WTC11 (cell line): ENCODE results near the gene CATSPERZ. TPM values are rescaled to one million over a fixed set of nuclear protein-coding genes. Genes with fewer than 3 reads are reported as not detected.

ENCODE experiments used
- ATAC-seq: fragments of 200-7000 bp; cut with Tn5 transposase; 2 replicates; pipeline ENCODE4 v1.10.0; 2021; ENCODE audit warnings: mild to moderate bottlenecking, moderate library complexity
- CTCF ChIA-PET: fragments of 300-600 bp; sonication (Branson Sonifier 250); formaldehyde crosslinking; loops from one replicate; lab custom pipeline; 2021; ENCODE audit warnings: antibody characterized with exemption; lab: Charles Lee
- POLR2A ChIA-PET: fragments of 350-600 bp; sonication (Branson Sonifier 250); formaldehyde crosslinking; loops from one replicate; lab custom pipeline; 2021; ENCODE audit warnings: antibody characterized with exemption; lab: Charles Lee
- DNase-seq: peaks from one replicate; pipeline ENCODE4 v3.0.0; 2021; ENCODE audit warnings: low spot score
- H3K27ac Mint-ChIP-seq: 2 replicates; pipeline ENCODE4 v1.8.0; 2021; ENCODE audit warnings: mixed read lengths
- H3K27me3 Mint-ChIP-seq: 2 replicates; pipeline ENCODE4 v1.8.0; 2021; ENCODE audit warnings: low read depth, mild to moderate bottlenecking, moderate library complexity, mixed read lengths
- H3K36me3 Mint-ChIP-seq: 2 replicates; pipeline ENCODE4 v1.8.0; 2021; ENCODE audit warnings: mixed read lengths
- H3K4me1 Mint-ChIP-seq: 2 replicates; pipeline ENCODE4 v1.8.0; 2022; ENCODE audit warnings: mixed read lengths
- H3K4me3 Mint-ChIP-seq: 2 replicates; pipeline ENCODE4 v1.8.0; 2021; ENCODE audit warnings: mild to moderate bottlenecking, moderate library complexity, mixed read lengths
- H3K9me3 Mint-ChIP-seq: 2 replicates; pipeline ENCODE4 v1.8.0; 2021; ENCODE audit warnings: mixed read lengths
- AR ChIP-seq: fragments of 250-450 bp; sonication (Bioruptor Pico); IDR thresholded peaks from 2 replicates; pipeline ENCODE4 v1.9.0; 2021; ENCODE audit warnings: mild to moderate bottlenecking
- CREB1 ChIP-seq: sonication (generic); formaldehyde crosslinking; IDR thresholded peaks from 2 replicates; pipeline ENCODE4 v1.8.0; 2023; ENCODE audit warnings: mild to moderate bottlenecking, missing genetic modification reagents
- FOXP1 ChIP-seq: sonication (generic); formaldehyde crosslinking; IDR thresholded peaks from 2 replicates; pipeline ENCODE4 v1.8.0; 2022; ENCODE audit warnings: missing genetic modification reagents, mild to moderate bottlenecking, moderate library complexity, borderline replicate concordance
- HMGA2 ChIP-seq: fragments of 250-450 bp; sonication (Bioruptor Pico); IDR thresholded peaks from 2 replicates; pipeline ENCODE4 v1.4.0; 2021; ENCODE audit warnings: mild to moderate bottlenecking, moderate library complexity
- IRF1 ChIP-seq: sonication (generic); formaldehyde crosslinking; IDR thresholded peaks from 2 replicates; pipeline ENCODE4 v1.8.0; 2023; ENCODE audit warnings: missing genetic modification reagents
- JUN ChIP-seq: sonication (generic); formaldehyde crosslinking; IDR thresholded peaks from 2 replicates; pipeline ENCODE4 v1.8.0; 2023; ENCODE audit warnings: mild to moderate bottlenecking, missing genetic modification reagents
- NFATC4 ChIP-seq: fragments of 250-450 bp; sonication (Bioruptor Pico); IDR thresholded peaks from 2 replicates; pipeline ENCODE4 v1.9.0; 2021; ENCODE audit warnings: mild to moderate bottlenecking
- NR2C2 ChIP-seq: sonication (generic); formaldehyde crosslinking; IDR thresholded peaks from 2 replicates; pipeline ENCODE4 v1.8.0; 2022; ENCODE audit warnings: mild to moderate bottlenecking, missing genetic modification reagents
- PRRX2 ChIP-seq: fragments of 250-450 bp; sonication (Bioruptor Pico); IDR thresholded peaks from 2 replicates; pipeline ENCODE4 v1.8.0; 2021; ENCODE audit warnings: mild to moderate bottlenecking
- USF1 ChIP-seq: sonication (generic); formaldehyde crosslinking; IDR thresholded peaks from 2 replicates; pipeline ENCODE4 v1.8.0; 2022; ENCODE audit warnings: mild to moderate bottlenecking, missing genetic modification reagents
- total RNA-seq: library from RNA; stranded (reverse); gene quantifications from 3 replicates; pipeline ENCODE4 v1.2.3, GENCODE V29; 2021
- TF ChIP-seq, protein P1 (sequence below): sonication (generic); formaldehyde crosslinking; IDR thresholded peaks from 2 replicates; pipeline ENCODE4 v1.8.1; 2022; ENCODE audit warnings: missing genetic modification reagents, borderline replicate concordance
- TF ChIP-seq, protein P2 (sequence below): sonication (generic); formaldehyde crosslinking; IDR thresholded peaks from 2 replicates; pipeline ENCODE4 v1.8.0; 2022; ENCODE audit warnings: missing genetic modification reagents
- TF ChIP-seq, protein P3 (sequence below): sonication (generic); formaldehyde crosslinking; IDR thresholded peaks from 2 replicates; pipeline ENCODE4 v1.8.1; 2022; ENCODE audit warnings: low read depth, mild to moderate bottlenecking, moderate library complexity, missing genetic modification reagents, borderline replicate concordance
- TF ChIP-seq, protein P4 (sequence below): sonication (generic); formaldehyde crosslinking; IDR thresholded peaks from 2 replicates; pipeline ENCODE4 v1.8.1; 2022; ENCODE audit warnings: mild to moderate bottlenecking, missing genetic modification reagents, moderate library complexity, borderline replicate concordance

The CATSPERZ gene
- total RNA-seq, 1 experiment from 2014 or later, result 2.5 TPM

- H3K27me3 Mint-ChIP-seq, result peaks cover 36% of the 10 kb centered on the region
- no peaks in the 10 kb centered on the region for H3K9me3 Mint-ChIP-seq
- ChIA-PET CTCF (interaction anchor here (12.5 kb wide), 1 partner anchor 15 kb away, joined by 151 read pairs; the partner anchor contains the start of gene ESRRA), POLR2A (no interaction called here)
- peaks cover 12% of the 10 kb centered on the region for H3K4me1 Mint-ChIP-seq
- no peak overlapping the region for H3K27ac Mint-ChIP-seq
- no peak overlapping the region for H3K4me3 Mint-ChIP-seq
- DNase-seq, result no peak
- H3K36me3 Mint-ChIP-seq, result peaks cover 3% of the 10 kb centered on the region; the same call in 1 of the 2 replicates
- TF ChIP-seq, protein P1, sequence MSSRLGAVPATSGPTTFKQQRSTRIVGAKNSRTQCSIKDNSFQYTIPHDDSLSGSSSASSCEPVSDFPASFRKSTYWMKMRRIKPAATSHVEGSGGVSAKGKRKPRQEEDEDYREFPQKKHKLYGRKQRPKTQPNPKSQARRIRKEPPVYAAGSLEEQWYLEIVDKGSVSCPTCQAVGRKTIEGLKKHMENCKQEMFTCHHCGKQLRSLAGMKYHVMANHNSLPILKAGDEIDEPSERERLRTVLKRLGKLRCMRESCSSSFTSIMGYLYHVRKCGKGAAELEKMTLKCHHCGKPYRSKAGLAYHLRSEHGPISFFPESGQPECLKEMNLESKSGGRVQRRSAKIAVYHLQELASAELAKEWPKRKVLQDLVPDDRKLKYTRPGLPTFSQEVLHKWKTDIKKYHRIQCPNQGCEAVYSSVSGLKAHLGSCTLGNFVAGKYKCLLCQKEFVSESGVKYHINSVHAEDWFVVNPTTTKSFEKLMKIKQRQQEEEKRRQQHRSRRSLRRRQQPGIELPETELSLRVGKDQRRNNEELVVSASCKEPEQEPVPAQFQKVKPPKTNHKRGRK (CRISPR knock-in tag), result no peak
- TF ChIP-seq JUN, result 0 out of 2 replicates have a peak, but pooled peaks have one; percentile 18
- ATAC-seq, result no peak
These were observed 12.3 kb upstream of the CATSPERZ start for GRCh38 chr11:64287676-64288352.

DNA sequence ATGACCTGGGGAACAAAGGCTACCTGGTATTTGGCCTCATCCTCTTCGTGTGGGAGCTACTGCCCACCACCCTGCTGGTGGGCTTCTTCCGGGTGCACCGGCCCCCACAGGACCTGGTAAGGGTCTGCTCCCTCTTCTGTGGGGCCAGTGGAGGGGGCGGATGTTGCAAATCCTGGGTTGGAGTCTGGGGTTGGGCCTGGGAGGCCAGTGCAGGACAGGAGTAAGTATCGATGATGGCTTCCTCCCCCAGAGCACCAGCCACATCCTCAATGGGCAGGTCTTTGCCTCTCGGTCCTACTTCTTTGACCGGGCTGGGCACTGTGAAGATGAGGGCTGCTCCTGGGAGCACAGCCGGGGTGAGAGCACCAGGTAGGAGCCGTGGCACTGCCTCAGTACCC, 11.8 kb upstream of the CATSPERZ start:
- DNase-seq (no peak), ATAC-seq (no peak)
- Mint-ChIP-seq H3K9me3 (no peaks in the 10 kb centered on the region), H3K27ac (no peak overlapping the region), H3K4me1 (peaks cover 12% of the 10 kb centered on the region), H3K27me3 (peaks cover 42% of the 10 kb centered on the region), H3K36me3 (no peaks in the 10 kb centered on the region), H3K4me3 (no peak overlapping the region)
- ChIA-PET POLR2A (no interaction called here), CTCF (interaction anchor here (0.6 to 12.5 kb wide), 2 partner anchors 15 to 335 kb away, joined by 3 to 151 read pairs; partner anchors contain the start of gene ESRRA)
- no peak for TF ChIP-seq USF1 (CRISPR knock-in tag)
- TF ChIP-seq, protein P2, sequence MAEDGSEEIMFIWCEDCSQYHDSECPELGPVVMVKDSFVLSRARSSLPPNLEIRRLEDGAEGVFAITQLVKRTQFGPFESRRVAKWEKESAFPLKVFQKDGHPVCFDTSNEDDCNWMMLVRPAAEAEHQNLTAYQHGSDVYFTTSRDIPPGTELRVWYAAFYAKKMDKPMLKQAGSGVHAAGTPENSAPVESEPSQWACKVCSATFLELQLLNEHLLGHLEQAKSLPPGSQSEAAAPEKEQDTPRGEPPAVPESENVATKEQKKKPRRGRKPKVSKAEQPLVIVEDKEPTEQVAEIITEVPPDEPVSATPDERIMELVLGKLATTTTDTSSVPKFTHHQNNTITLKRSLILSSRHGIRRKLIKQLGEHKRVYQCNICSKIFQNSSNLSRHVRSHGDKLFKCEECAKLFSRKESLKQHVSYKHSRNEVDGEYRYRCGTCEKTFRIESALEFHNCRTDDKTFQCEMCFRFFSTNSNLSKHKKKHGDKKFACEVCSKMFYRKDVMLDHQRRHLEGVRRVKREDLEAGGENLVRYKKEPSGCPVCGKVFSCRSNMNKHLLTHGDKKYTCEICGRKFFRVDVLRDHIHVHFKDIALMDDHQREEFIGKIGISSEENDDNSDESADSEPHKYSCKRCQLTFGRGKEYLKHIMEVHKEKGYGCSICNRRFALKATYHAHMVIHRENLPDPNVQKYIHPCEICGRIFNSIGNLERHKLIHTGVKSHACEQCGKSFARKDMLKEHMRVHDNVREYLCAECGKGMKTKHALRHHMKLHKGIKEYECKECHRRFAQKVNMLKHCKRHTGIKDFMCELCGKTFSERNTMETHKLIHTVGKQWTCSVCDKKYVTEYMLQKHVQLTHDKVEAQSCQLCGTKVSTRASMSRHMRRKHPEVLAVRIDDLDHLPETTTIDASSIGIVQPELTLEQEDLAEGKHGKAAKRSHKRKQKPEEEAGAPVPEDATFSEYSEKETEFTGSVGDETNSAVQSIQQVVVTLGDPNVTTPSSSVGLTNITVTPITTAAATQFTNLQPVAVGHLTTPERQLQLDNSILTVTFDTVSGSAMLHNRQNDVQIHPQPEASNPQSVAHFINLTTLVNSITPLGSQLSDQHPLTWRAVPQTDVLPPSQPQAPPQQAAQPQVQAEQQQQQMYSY (CRISPR knock-in tag), result peak; percentile 18; the same call in 1 of the 2 replicates
- TF ChIP-seq, protein P3, sequence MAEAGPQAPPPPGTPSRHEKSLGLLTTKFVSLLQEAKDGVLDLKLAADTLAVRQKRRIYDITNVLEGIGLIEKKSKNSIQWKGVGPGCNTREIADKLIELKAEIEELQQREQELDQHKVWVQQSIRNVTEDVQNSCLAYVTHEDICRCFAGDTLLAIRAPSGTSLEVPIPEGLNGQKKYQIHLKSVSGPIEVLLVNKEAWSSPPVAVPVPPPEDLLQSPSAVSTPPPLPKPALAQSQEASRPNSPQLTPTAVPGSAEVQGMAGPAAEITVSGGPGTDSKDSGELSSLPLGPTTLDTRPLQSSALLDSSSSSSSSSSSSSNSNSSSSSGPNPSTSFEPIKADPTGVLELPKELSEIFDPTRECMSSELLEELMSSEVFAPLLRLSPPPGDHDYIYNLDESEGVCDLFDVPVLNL (CRISPR knock-in tag), result no peak

- no peak for ATAC-seq
- H3K36me3 Mint-ChIP-seq, result no peaks in the 10 kb centered on the region
- CTCF ChIA-PET, result interaction anchor here (0.6 to 12.5 kb wide), 5 partner anchors 14 to 334 kb away, joined by 3 to 151 read pairs (median 3); partner anchors contain the start of genes ESRRA and PLCB3
- POLR2A ChIA-PET, result interaction anchor here (0.8 kb wide), 1 partner anchor 72 kb away, joined by 3 read pairs; no protein-coding TSS in a partner anchor
- H3K27me3 Mint-ChIP-seq, result peaks cover 49% of the 10 kb centered on the region
- H3K4me3 Mint-ChIP-seq, result no peak overlapping the region
- H3K9me3 Mint-ChIP-seq, result no peaks in the 10 kb centered on the region
- H3K27ac Mint-ChIP-seq, result no peak overlapping the region
- DNase-seq, result no peak
- TF ChIP-seq IRF1 (CRISPR knock-in tag), result no peak
- TF ChIP-seq NR2C2, result no peak
- TF ChIP-seq CREB1, result no peak
- TF ChIP-seq PRRX2 (CRISPR knock-in tag), result no peak
- no peak for TF ChIP-seq AR (CRISPR knock-in tag)
- no peak for TF ChIP-seq FOXP1
- no peak for TF ChIP-seq HMGA2 (CRISPR knock-in tag)
- TF ChIP-seq, protein P4, sequence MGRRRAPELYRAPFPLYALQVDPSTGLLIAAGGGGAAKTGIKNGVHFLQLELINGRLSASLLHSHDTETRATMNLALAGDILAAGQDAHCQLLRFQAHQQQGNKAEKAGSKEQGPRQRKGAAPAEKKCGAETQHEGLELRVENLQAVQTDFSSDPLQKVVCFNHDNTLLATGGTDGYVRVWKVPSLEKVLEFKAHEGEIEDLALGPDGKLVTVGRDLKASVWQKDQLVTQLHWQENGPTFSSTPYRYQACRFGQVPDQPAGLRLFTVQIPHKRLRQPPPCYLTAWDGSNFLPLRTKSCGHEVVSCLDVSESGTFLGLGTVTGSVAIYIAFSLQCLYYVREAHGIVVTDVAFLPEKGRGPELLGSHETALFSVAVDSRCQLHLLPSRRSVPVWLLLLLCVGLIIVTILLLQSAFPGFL, result no peak
- TF ChIP-seq NFATC4 (CRISPR knock-in tag), result no peak
- H3K4me1 Mint-ChIP-seq, result peaks cover 12% of the 10 kb centered on the region
These were observed 11.1 kb upstream of the CATSPERZ start for GRCh38 chr11:64289002-64289564.
